ENCODE measurements around the gene PARP9. TPM values are rescaled to one million over a fixed set of nuclear protein-coding genes. Genes with fewer than 3 reads are reported as not detected.

Gene PARP9
- total and polyA plus RNA-seq, 2 donors (not counting 1 experiment from before 2014, with no cell fraction given) = 19.6 to 31.2 TPM

GRCh38 chr3:122548076-122548475 is 16.0 kb downstream of the PARP9 start:
- POLR2A ChIA-PET = no interaction called here
- H3K27ac Mint-ChIP-seq = no peak overlapping the region
- CTCF ChIA-PET = interaction anchor here (0.7 to 2.5 kb wide), 3 partner anchors 155 to 395 kb away, joined by 3 to 7 read pairs (median 3); no protein-coding TSS in a partner anchor

GRCh38 chr3:122546151-122546550 is 17.9 kb downstream of the PARP9 start:
- no peak for ATAC-seq (ENCODE audit: low read depth)
- no peaks in the 10 kb centered on the region for H3K9me3 ChIP-seq (ENCODE audit: control extremely low read depth in 1 of 3, control insufficient read depth in 2 of 3, insufficient read depth in 1 of 3, low read length in 2 of 3)
- no peaks in the 10 kb centered on the region for H4K20me1 ChIP-seq (ENCODE audit: control insufficient read depth, insufficient read depth, low read length, poor library complexity, severe bottlenecking)
- peaks cover 19 to 72% of the 10 kb centered on the region in 2 experiments for H3K36me3 ChIP-seq (replicated peaks in 1 of 2; ENCODE audit: control extremely low read depth in 1 of 2, control insufficient read depth in 1 of 2, extremely low read depth in 1 of 2, insufficient read depth in 2 of 2, low read length in 1 of 2)
- POLR2A ChIA-PET = no interaction called here
- no peaks in the 10 kb centered on the region for H3K79me2 ChIP-seq (ENCODE audit: control insufficient read depth, insufficient read depth, low read length)
- CTCF ChIA-PET = interaction anchor here (0.9 to 1.1 kb wide), 2 partner anchors 133 to 153 kb away, joined by 4 to 6 read pairs; no protein-coding TSS in a partner anchor
- no peaks in the 10 kb centered on the region for H3K4me1 Mint-ChIP-seq
- no peaks in the 10 kb centered on the region for H3K9me3 Mint-ChIP-seq (ENCODE audit: insufficient read depth)
- H3K9ac ChIP-seq (ENCODE audit: low read length) = no peak overlapping the region
- H2AFZ ChIP-seq (ENCODE audit: insufficient read depth, low read depth, low read length, poor library complexity, severe bottlenecking) = no peak overlapping the region
- TF ChIP-seq CTCF (IDR thresholded peaks at IDR 0.05) (no peak), EZH2 (IDR thresholded peaks at IDR 0.05; ENCODE audit: borderline replicate concordance, insufficient read depth, low read depth, low read length, poor library complexity, severe bottlenecking) (no peak)
- no peak overlapping the region for H3K27ac Mint-ChIP-seq
- no peak overlapping the region for H3K4me2 ChIP-seq (replicated peaks; ENCODE audit: low read depth, low read length, poor library complexity, severe bottlenecking)
- no peak overlapping the region for H3K27ac ChIP-seq (ENCODE audit: low read length in 2 of 2)
- no CpG with 5 or more reads among the region's 5 CpGs for WGBS (ENCODE audit: insufficient coverage)
- no peak overlapping the region for H3K4me3 ChIP-seq (ENCODE audit: control extremely low read depth in 1 of 5, extremely low read depth in 1 of 5, insufficient read depth in 1 of 5, low read depth in 2 of 5, low read length in 4 of 5)
- intact Hi-C loops (cut with micrococcal nuclease) = no loop called here
- no peak overlapping the region for H3K4me3 Mint-ChIP-seq
- H3K4me1 ChIP-seq (ENCODE audit: control insufficient read depth in 2 of 2, insufficient read depth in 2 of 2, low read length in 2 of 2) = no peaks in the 10 kb centered on the region
- H3K27me3 ChIP-seq (replicated peaks in 1 of 4; ENCODE audit: control extremely low read depth in 1 of 4, control insufficient read depth in 3 of 4, insufficient read depth in 4 of 4, low read length in 3 of 4) = no peaks in the 10 kb centered on the region
- no peak for DNase-seq
- no peaks in the 10 kb centered on the region for H3K27me3 Mint-ChIP-seq

More at GRCh38 chr3:122548076-122548475, 16.0 kb downstream of the PARP9 start:
- H3K4me3 ChIP-seq (ENCODE audit: control extremely low read depth in 1 of 5, extremely low read depth in 1 of 5, insufficient read depth in 1 of 5, low read depth in 2 of 5, low read length in 4 of 5) = no peak overlapping the region
- no peak overlapping the region for H3K4me2 ChIP-seq (replicated peaks; ENCODE audit: low read depth, low read length, poor library complexity, severe bottlenecking)
- Mint-ChIP-seq H3K27me3 (no peaks in the 10 kb centered on the region), H3K4me3 (no peak overlapping the region), H3K4me1 (no peaks in the 10 kb centered on the region), H3K9me3 (ENCODE audit: insufficient read depth) (no peaks in the 10 kb centered on the region)
- H3K27me3 ChIP-seq (replicated peaks in 1 of 4; ENCODE audit: control extremely low read depth in 1 of 4, control insufficient read depth in 3 of 4, insufficient read depth in 4 of 4, low read length in 3 of 4) = no peaks in the 10 kb centered on the region
- H3K79me2 ChIP-seq (ENCODE audit: control insufficient read depth, insufficient read depth, low read length) = no peaks in the 10 kb centered on the region
- no peak overlapping the region for H3K9ac ChIP-seq (ENCODE audit: low read length)
- H3K9me3 ChIP-seq (ENCODE audit: control extremely low read depth in 1 of 3, control insufficient read depth in 2 of 3, insufficient read depth in 1 of 3, low read length in 2 of 3) = no peaks in the 10 kb centered on the region
- H4K20me1 ChIP-seq (ENCODE audit: control insufficient read depth, insufficient read depth, low read length, poor library complexity, severe bottlenecking) = no peaks in the 10 kb centered on the region
- no peak overlapping the region for H2AFZ ChIP-seq (ENCODE audit: insufficient read depth, low read depth, low read length, poor library complexity, severe bottlenecking)
- no peaks in the 10 kb centered on the region for H3K4me1 ChIP-seq (ENCODE audit: control insufficient read depth in 2 of 2, insufficient read depth in 2 of 2, low read length in 2 of 2)
- intact Hi-C loops (cut with micrococcal nuclease) = no loop called here
- peaks cover 19 to 82% of the 10 kb centered on the region in 2 experiments for H3K36me3 ChIP-seq (replicated peaks in 1 of 2; ENCODE audit: control extremely low read depth in 1 of 2, control insufficient read depth in 1 of 2, extremely low read depth in 1 of 2, insufficient read depth in 2 of 2, low read length in 1 of 2)
- no CpG with 5 or more reads among the region's 3 CpGs for whole genome bisulfite sequencing (ENCODE audit: insufficient coverage)
- no peak overlapping the region for H3K27ac ChIP-seq (ENCODE audit: low read length in 2 of 2)
- ATAC-seq (ENCODE audit: low read depth) = no peak
- TF ChIP-seq EZH2 (IDR thresholded peaks at IDR 0.05; ENCODE audit: borderline replicate concordance, insufficient read depth, low read depth, low read length, poor library complexity, severe bottlenecking) (no peak), CTCF (IDR thresholded peaks at IDR 0.05) (no peak)
- no peak for DNase-seq

Data from B cell (primary cell).